Naive thymus-derived CD8-positive, alpha-beta T cell (primary cell): ENCODE measurements around the gene BAMBI. TPM values are rescaled to one million over a fixed set of nuclear protein-coding genes. Genes with fewer than 3 reads are reported as not detected.
A peak's percentile ranks its signal among the peaks of the same experiment; 100 is the strongest.

Source experiments
- ATAC-seq, 2 donors: fragments of 150-1000 bp; cut with Tn5 transposase in 1 of 2; sonication (Bioruptor Pico), chemical (Tn5 transposase) in 1 of 2; 1 replicate in 1 of 2; 2 replicates in 1 of 2; pipeline ENCODE4 v1.10.0; 2021; ENCODE audit warnings: mild to moderate bottlenecking in 2 of 2, moderate library complexity in 2 of 2
- POLR2A ChIA-PET: fragments of 350-600 bp; sonication (Branson Sonifier 250); formaldehyde crosslinking; loops from one replicate; lab custom pipeline; 2021; ENCODE audit warnings: antibody characterized with exemption; lab: Charles Lee
- DNase-seq, 10 donors: peaks; one replicate each; pipeline versions ENCODE4 v3.0.0 to v3.0.0-alpha.2; 2020 to 2022
- H3K27ac Mint-ChIP-seq, 10 donors: one replicate each; pipeline ENCODE4 v1.8.0; 2020 to 2022; ENCODE audit warnings: mild to moderate bottlenecking in 10 of 10, mixed read lengths in 10 of 10, moderate library complexity in 4 of 10, inconsistent platforms in 1 of 10
- H3K27me3 Mint-ChIP-seq, 5 donors: one replicate each; pipeline ENCODE4 v1.8.0; 2021 to 2022; ENCODE audit warnings: mixed read lengths in 5 of 5
- H3K36me3 Mint-ChIP-seq, 3 donors: one replicate each; pipeline ENCODE4 v1.8.0; 2020 to 2022; ENCODE audit warnings: mixed read lengths in 3 of 3, mild to moderate bottlenecking in 2 of 3, inconsistent platforms in 1 of 3
- H3K4me1 Mint-ChIP-seq, 4 donors: one replicate each; pipeline ENCODE4 v1.8.0; 2021 to 2022; ENCODE audit warnings: mixed read lengths in 4 of 4
- H3K4me3 Mint-ChIP-seq, 10 donors: one replicate each; pipeline ENCODE4 v1.8.0; 2020 to 2022; ENCODE audit warnings: mild to moderate bottlenecking in 10 of 10, mixed read lengths in 10 of 10, moderate library complexity in 6 of 10, inconsistent platforms in 1 of 10
- H3K9me3 Mint-ChIP-seq, 9 donors: one replicate each; pipeline ENCODE4 v1.8.0; 2020 to 2022; ENCODE audit warnings: mixed read lengths in 9 of 9, mild to moderate bottlenecking in 3 of 9, inconsistent platforms in 1 of 9, moderate library complexity in 1 of 9
- polyA plus RNA-seq, 3 donors: library from polyadenylated mRNA; unstranded; fragments of 300-500 nt; fragmentation: Illumina TruSeq; gene quantifications; one replicate each; pipeline ENCODE4 v1.2.3, GENCODE V29; 2021
- total RNA-seq, 8 experiments: library from RNA in 2 of 8; stranded (reverse) in 2 of 8; gene quantifications; one replicate each; pipeline ENCODE4 v1.2.3 and lab custom pipeline; 2021 to 2026

The BAMBI gene
- total and polyA plus RNA-seq, 5 experiments from 2014 or later = 0.19 TPM; not detected in 4

DNA sequence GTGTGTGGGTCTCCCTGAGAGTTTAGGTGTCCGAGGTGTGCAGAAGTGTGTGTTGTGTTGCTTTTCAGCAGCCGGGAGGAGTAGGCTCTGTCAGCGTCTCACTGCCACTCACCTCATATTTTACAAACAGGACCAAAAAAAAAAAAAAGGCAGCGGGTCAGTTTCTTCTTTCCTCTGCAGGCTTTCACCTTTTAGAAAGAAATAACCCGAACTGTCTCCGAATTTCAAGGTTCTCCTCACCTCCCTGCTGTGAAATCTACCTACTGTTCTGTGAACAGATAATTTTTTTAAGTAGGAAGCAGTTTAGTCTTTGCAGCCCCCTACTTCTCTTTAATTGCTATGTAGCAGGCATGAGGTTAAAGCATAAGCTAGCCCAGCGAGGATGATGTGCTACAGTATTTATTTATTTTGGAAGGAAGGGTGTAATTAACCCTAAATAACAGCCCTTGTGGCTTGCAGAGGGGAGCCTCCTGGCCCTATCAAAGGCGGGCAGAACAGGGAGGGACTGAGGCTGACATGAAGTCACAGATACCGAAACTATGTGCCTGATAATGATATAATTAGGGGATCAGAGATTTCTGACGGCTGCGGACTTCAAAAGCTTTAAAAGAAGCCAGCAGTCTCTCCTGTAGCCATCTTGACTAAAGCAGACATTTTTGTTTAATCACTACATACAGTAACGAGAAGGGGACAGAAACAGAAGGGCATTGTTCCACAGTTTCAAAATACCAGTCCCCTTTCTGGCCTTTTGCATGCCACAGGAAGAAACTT, 1.6 kb downstream of the BAMBI start:
- Mint-ChIP-seq H3K4me1 (peaks cover 9 to 29% (median 24%) of the 10 kb centered on the region in 4 donors), H3K36me3 (peaks cover 0 to 2% (median 0%) of the 10 kb centered on the region in 3 donors), H3K27ac (peak overlapping the region in 4 of 10 donors; percentile 15 to 34 (median 26)), H3K4me3 (peak overlapping the region; percentile 73 to 87 (median 82)), H3K9me3 (no peaks in the 10 kb centered on the region), H3K27me3 (peaks cover 36 to 75% (median 67%) of the 10 kb centered on the region in 5 donors)
- ATAC-seq (no peak), DNase-seq (peak in 2 of 10 donors; percentile 5 to 8)
- POLR2A ChIA-PET = no interaction called here

DNA sequence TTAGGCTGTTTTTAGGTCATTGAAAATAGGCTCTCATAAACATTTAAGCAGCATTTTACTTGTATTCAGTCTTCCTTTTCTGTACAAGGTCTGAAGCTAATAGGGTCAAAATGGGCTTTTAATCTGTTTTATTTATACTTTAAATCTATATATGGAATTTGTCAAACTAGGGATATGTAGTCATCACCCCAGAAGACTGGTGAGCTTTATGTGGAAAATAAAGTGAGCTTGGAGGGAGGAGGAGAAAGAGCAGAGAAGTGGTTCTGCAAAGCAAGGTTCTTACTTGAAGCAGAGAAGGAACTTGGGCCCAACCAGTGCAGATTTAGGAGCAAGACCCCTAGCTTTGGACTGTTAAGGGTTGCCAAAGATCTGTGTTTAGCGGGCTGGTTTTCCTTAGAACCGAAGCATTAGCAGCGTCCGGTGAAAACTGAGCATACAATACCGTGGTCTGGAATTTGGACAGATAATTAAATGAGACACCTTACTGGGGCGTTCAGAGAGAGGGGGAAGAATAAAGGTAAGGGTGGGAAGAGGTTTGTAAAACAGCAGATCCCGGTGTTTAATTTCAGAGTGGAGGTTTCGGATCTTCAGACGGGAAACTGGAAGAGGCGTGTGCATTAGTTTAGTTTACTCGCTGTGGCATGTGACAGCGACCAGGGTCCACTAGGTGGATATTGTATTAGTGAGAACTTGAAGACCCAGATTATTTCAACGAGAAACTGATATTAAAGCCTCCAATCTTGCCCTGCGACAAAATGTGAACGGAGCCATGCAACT, 2.4 kb downstream of the BAMBI start:
- no peak for DNase-seq
- POLR2A ChIA-PET = no interaction called here
- ATAC-seq = no peak
- Mint-ChIP-seq H3K27me3 (peaks cover 36 to 74% (median 61%) of the 10 kb centered on the region in 5 donors), H3K27ac (no peak overlapping the region), H3K9me3 (no peaks in the 10 kb centered on the region), H3K4me3 (peak overlapping the region in 6 of 10 donors; percentile 1 to 71 (median 38)), H3K36me3 (peaks cover 0 to 2% (median 0%) of the 10 kb centered on the region in 3 donors), H3K4me1 (peaks cover 9 to 29% (median 24%) of the 10 kb centered on the region in 4 donors)

DNA sequence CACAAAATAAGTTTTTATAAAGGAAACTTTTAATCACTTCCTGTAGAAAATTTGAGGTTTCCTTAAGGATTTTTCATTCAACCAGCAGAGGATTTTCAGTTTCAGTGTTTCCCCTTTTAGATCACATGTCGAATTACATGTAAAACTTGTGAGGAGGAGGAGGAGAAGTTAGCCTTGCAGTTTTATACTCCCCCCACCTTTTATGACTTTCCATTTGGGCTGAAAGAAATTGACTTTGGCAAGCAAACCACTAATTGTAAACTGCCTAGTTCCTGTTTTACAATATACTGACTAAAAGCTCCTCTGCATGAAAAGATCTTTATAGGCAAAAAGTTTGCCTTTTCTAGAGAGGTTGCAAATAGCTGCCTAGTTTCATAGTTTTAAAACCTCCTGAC, 3.0 kb downstream of the BAMBI start:
- Mint-ChIP-seq H3K36me3 (peaks cover 0 to 2% (median 0%) of the 10 kb centered on the region in 3 donors), H3K9me3 (no peaks in the 10 kb centered on the region), H3K4me1 (peaks cover 9 to 29% (median 24%) of the 10 kb centered on the region in 4 donors), H3K4me3 (peak overlapping the region in 5 of 10 donors; percentile 1 to 71 (median 41)), H3K27me3 (peaks cover 30 to 73% (median 58%) of the 10 kb centered on the region in 5 donors), H3K27ac (no peak overlapping the region)
- POLR2A ChIA-PET = no interaction called here
- no peak for ATAC-seq
- no peak for DNase-seq

DNA sequence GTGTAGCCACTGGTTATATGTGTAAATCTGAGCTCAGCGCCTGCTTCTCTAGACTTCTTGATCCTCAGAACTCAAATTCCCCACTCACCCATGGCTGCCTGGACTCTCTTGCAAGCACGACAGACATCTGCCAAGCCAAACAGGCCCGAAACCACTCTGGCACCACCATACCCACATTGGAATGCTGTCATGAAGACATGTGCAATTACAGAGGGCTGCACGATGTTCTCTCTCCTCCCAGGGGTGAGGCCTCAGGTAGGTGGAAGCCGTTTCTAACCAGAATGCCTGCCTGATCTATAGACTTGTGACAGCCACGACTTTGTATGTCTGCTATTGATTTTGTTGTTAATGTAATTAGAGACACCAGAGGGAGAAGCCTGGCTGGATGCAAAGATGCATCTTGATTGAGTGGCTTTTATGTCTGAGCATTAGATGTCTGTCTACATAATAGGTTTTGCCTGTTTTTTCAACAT, 4.0 kb downstream of the BAMBI start:
- H3K9me3 Mint-ChIP-seq = no peaks in the 10 kb centered on the region

DNA sequence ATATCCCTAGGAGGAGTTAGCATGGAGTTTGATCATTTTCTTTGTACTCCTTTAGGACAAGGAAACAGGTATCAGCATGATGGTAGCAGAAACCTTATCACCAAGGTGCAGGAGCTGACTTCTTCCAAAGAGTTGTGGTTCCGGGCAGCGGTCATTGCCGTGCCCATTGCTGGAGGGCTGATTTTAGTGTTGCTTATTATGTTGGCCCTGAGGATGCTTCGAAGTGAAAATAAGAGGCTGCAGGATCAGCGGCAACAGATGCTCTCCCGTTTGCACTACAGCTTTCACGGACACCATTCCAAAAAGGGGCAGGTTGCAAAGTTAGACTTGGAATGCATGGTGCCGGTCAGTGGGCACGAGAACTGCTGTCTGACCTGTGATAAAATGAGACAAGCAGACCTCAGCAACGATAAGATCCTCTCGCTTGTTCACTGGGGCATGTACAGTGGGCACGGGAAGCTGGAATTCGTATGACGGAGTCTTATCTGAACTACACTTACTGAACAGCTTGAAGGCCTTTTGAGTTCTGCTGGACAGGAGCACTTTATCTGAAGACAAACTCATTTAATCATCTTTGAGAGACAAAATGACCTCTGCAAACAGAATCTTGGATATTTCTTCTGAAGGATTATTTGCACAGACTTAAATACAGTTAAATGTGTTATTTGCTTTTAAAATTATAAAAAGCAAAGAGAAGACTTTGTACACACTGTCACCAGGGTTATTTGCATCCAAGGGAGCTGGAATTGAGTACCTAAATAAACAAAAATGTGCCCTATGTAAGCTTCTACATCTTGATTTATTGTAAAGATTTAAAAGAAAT, 4.8 kb downstream of the BAMBI start:
- Mint-ChIP-seq H3K27ac (no peak overlapping the region), H3K9me3 (no peaks in the 10 kb centered on the region), H3K27me3 (peaks cover 25 to 80% (median 51%) of the 10 kb centered on the region in 5 donors), H3K36me3 (peaks cover 0 to 2% (median 0%) of the 10 kb centered on the region in 3 donors), H3K4me1 (peaks cover 7 to 24% (median 18%) of the 10 kb centered on the region in 4 donors), H3K4me3 (no peak overlapping the region)
- no peak for ATAC-seq
- DNase-seq = no peak
- POLR2A ChIA-PET = no interaction called here

More for the DNA sequence above, 4.0 kb downstream of the BAMBI start:
- H3K4me3 Mint-ChIP-seq = no peak overlapping the region
- H3K36me3 Mint-ChIP-seq = peaks cover 0 to 2% (median 0%) of the 10 kb centered on the region in 3 donors
- peaks cover 24 to 72% (median 52%) of the 10 kb centered on the region in 5 donors for H3K27me3 Mint-ChIP-seq
- H3K27ac Mint-ChIP-seq = no peak overlapping the region
- DNase-seq (no peak), ATAC-seq (no peak)
- POLR2A ChIA-PET = no interaction called here
- peaks cover 8 to 27% (median 23%) of the 10 kb centered on the region in 4 donors for H3K4me1 Mint-ChIP-seq

DNA sequence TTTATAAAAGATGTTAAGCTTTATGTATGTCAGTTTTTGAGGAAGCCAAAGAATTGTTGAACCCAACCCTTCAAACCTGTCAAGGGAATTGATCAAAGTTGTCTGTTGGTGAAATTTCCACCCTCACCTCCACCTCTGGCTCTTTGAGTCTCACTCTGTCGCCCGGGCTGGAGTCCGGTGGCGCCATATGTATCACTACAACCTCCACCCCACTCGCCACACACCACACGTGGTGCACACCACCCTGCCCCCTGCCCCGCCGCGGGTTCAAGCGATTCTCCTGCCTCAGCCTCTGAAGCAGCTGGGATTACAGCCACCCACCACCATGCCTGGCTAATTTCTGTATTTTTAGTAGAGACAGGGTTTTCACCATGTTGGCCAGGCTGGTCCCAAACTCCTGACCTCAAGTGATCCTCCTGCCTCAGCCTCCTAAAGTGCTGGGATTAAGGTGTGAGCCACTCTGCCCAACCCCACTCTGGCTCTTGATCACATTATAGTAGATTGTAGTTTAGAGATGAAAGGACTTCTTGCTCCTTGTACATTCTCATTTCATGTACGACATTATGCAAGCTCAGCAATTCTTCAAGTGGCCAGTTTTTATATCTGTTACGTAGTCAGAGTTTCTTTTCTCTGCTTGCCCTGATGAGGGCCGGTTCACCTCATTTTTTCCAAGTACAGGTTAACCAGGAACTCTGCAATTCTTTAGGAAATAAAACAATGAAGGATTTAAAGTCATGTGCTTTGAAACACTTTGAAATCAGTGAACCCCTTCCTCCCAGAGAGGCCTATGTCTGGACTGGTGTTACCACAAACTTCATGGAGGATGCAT, 7.0 kb downstream of the BAMBI start:
- H3K27me3 Mint-ChIP-seq = peaks cover 16 to 70% (median 42%) of the 10 kb centered on the region in 5 donors

DNA sequence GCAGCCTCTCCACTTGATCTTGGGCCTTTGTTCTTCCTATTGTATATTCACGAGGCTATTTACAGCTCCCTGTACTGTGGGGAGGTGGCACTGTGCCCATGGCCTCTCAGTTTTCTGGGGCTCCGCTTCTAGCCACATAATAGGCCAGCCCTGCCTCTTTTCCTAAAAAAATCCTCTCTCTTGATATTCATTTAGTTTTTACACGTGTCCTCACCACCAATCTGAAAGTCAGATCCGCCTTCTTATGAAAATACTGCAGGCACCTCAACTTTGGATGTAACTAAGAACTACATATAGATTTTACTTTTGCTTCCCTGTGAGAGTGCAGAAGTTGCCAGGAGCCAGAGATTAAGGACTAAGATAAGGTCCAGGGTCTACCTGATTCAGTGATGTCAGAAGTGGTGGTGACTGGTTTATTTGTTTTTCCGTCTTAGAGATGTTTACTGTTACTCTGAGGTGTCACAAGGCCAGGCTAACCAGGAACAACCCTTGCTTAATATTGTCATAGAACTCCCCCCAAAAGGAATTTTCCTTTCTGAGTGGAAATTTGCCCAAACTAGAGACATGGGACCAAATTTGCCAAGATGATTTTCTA, 7.8 kb downstream of the BAMBI start:
- no peak overlapping the region for H3K4me3 Mint-ChIP-seq
- H3K27ac Mint-ChIP-seq = no peak overlapping the region
- H3K27me3 Mint-ChIP-seq = peaks cover 13 to 63% (median 37%) of the 10 kb centered on the region in 5 donors
- POLR2A ChIA-PET = no interaction called here
- H3K36me3 Mint-ChIP-seq = peaks cover 0 to 2% (median 0%) of the 10 kb centered on the region in 3 donors
- H3K4me1 Mint-ChIP-seq = peaks cover 0 to 6% (median 2%) of the 10 kb centered on the region in 4 donors
- DNase-seq = no peak
- no peaks in the 10 kb centered on the region for H3K9me3 Mint-ChIP-seq
- no peak for ATAC-seq

More for the DNA sequence above, 7.0 kb downstream of the BAMBI start:
- no peaks in the 10 kb centered on the region for H3K9me3 Mint-ChIP-seq
- H3K36me3 Mint-ChIP-seq = peaks cover 0 to 2% (median 0%) of the 10 kb centered on the region in 3 donors
- H3K27ac Mint-ChIP-seq = peak overlapping the region in 1 of 10 donors; percentile 17
- H3K4me1 Mint-ChIP-seq = peaks cover 2 to 13% (median 7%) of the 10 kb centered on the region in 4 donors
- H3K4me3 Mint-ChIP-seq = no peak overlapping the region
- DNase-seq (no peak), ATAC-seq (no peak)
- POLR2A ChIA-PET = no interaction called here

DNA sequence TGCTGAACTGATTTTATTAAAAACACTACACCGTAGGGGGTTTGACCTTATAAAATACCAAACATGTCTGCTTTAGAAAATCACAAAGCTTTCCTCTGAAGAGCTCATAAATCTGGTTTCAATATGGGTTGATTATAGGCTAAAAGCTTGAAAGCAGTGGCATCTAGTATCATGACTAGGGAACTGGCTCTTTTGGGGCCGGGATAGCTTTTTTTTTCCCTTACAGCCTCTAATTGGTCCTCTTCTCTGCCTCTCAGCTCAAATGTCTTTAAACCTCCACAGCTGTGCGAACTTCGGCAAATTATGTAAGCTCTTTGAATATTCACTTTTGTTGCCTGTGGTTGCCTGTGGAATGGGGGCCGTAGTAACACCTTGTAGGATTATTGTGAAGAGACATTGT, 8.4 kb downstream of the BAMBI start:
- H3K27ac Mint-ChIP-seq = no peak overlapping the region
- no peak overlapping the region for H3K4me3 Mint-ChIP-seq
- peaks cover 0 to under 1% (median 0%) of the 10 kb centered on the region in 4 donors for H3K4me1 Mint-ChIP-seq
- H3K27me3 Mint-ChIP-seq = peaks cover 12 to 56% (median 31%) of the 10 kb centered on the region in 5 donors
- ATAC-seq = no peak
- DNase-seq = no peak
- POLR2A ChIA-PET = no interaction called here
- peaks cover 0 to 2% (median 0%) of the 10 kb centered on the region in 3 donors for H3K36me3 Mint-ChIP-seq
- no peaks in the 10 kb centered on the region for H3K9me3 Mint-ChIP-seq

DNA sequence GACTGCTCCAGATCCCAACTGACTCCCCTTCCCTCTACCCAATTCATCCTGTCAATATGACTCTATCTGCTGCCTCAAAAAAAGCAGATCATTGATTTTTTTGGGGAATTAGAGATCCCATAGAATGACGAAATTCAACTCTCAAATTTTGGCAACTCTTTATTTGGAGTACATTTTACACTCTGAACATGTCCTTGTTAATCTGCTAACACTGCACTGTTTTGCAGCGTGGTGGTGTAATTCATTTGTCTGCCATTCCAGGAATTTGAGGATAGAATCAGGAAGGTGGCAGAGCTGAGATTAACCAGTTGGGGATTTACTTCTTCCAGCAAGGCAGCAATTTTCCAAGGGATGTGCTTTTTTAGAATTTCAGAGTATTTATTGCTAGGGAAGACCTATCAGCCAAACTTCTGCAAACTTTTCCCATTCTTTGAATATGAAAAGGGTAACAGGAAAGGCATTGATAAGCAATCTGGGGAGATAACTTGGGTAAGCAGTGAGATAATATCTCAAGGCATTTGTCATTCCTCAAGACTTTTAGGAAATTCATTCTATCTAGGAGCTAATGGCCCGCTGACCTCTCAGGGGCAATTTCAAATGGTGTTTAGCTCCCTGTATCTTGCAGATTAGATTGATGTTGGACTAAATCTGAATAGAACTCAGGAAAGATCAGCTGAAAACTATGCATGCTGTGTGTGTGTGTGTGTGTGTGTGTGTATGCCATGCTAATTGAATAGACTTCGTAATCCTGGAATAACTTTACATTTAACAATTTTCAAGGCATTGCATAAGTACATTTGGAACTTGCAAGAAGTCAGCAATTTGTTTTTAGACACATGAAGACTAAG, 9.7 kb downstream of the BAMBI start:
- no peak for ATAC-seq
- H3K27me3 Mint-ChIP-seq = peaks cover 9 to 52% (median 21%) of the 10 kb centered on the region in 5 donors
- H3K27ac Mint-ChIP-seq = no peak overlapping the region
- peaks cover 0 to 2% (median 0%) of the 10 kb centered on the region in 3 donors for H3K36me3 Mint-ChIP-seq
- DNase-seq = no peak
- H3K4me3 Mint-ChIP-seq = no peak overlapping the region
- POLR2A ChIA-PET = no interaction called here
- H3K9me3 Mint-ChIP-seq = no peaks in the 10 kb centered on the region
- peaks cover 0 to 2% (median 0%) of the 10 kb centered on the region in 4 donors for H3K4me1 Mint-ChIP-seq

DNA sequence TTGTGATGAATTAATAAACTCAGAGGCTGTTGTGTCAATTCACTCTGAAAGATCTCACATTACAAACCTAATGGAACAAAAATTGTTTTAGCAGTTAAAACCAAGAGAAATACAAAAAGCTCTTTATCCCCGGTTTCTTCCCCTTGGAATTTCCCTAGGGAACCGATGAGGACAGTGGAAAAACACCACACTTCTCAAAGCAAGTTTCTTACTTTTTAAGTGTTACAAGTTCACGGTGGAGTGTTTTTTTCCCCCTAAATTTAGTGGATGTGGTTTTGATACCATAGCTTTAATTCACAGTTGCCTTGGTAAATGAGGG, 10.3 kb downstream of the BAMBI start:
- ATAC-seq (no peak), DNase-seq (no peak)

More for the DNA sequence above, 10.3 kb downstream of the BAMBI start:
- H3K9me3 Mint-ChIP-seq = no peaks in the 10 kb centered on the region
- peaks cover 0 to 2% (median 0%) of the 10 kb centered on the region in 3 donors for H3K36me3 Mint-ChIP-seq
- H3K27me3 Mint-ChIP-seq = peaks cover 9 to 52% (median 22%) of the 10 kb centered on the region in 5 donors
- H3K4me3 Mint-ChIP-seq = no peak overlapping the region
- H3K4me1 Mint-ChIP-seq = peaks cover 0 to 2% (median 0%) of the 10 kb centered on the region in 4 donors
- no peak overlapping the region for H3K27ac Mint-ChIP-seq
- POLR2A ChIA-PET = no interaction called here
